SK-N-SH (cell line): Measurements from ENCODE around the gene ZNF592. TPM values are rescaled to one million over a fixed set of nuclear protein-coding genes. Genes with fewer than 3 reads are reported as not detected.

ENCODE experiments used
- CTCF ChIA-PET: fragments of 300-600, 350-600 bp; formaldehyde crosslinking; extraction: SDS; loops from one replicate; lab custom pipeline; 2021; lab: Yijun Ruan, JAX
- POLR2A ChIA-PET: fragments of 350-600 bp; sonication (Branson Sonifier 250); formaldehyde crosslinking; extraction: SDS; loops from one replicate; lab custom pipeline; 2020; ENCODE audit warnings: antibody characterized with exemption, inconsistent platforms; lab: Yijun Ruan, JAX
- DNase-seq: peaks from one replicate; pipeline ENCODE4 v3.0.0; 2012
- H2AFZ ChIP-seq: fragments of 200-600 bp; sonication (generic); 2 replicates; pipeline ENCODE4 v1.8.1; 2016; ENCODE audit warnings: antibody characterized with exemption, mild to moderate bottlenecking, low read depth
- H3F3A ChIP-seq: fragments of 200-600 bp; sonication (generic); replicated peaks from 2 replicates; pipeline ENCODE3; 2016; ENCODE audit warnings: antibody characterized with exemption, mild to moderate bottlenecking; ENCODE audit not compliant: insufficient read depth
- H3K27ac ChIP-seq, 2 experiments: fragments of 200-500 bp in 1 of 2; fragments of 200-600 bp in 1 of 2; sonication (Bioruptor generic) in 1 of 2; sonication (generic), shearing (Covaris generic) in 1 of 2; 2 replicates each; pipeline versions ENCODE4 v1.5.1 to v1.6.1; 2014 to 2016; ENCODE audit warnings: low read depth in 2 of 2, inconsistent platforms in 1 of 2, low read length in 1 of 2, mild to moderate bottlenecking in 1 of 2, mixed read lengths in 1 of 2
- H3K27me3 ChIP-seq: fragments of 200-600 bp; sonication (generic), shearing (Covaris generic); 2 replicates; pipeline ENCODE4 v1.6.1; 2016; ENCODE audit warnings: mixed run types; ENCODE audit not compliant: insufficient read depth
- H3K36me3 ChIP-seq, 2 experiments: fragments of 200-500 bp in 1 of 2; fragments of 200-600 bp in 1 of 2; sonication (Bioruptor generic) in 1 of 2; sonication (generic) in 1 of 2; replicated peaks in 1 of 2; 2 replicates each; pipeline versions ENCODE3 to v1.5.1; 2014 to 2016; ENCODE audit warnings: low read length in 1 of 2, mild to moderate bottlenecking in 1 of 2; ENCODE audit not compliant: insufficient read depth in 2 of 2, control insufficient read depth in 1 of 2
- H3K4me1 ChIP-seq, 2 experiments: fragments of 200-500 bp in 1 of 2; fragments of 200-600 bp in 1 of 2; sonication (Bioruptor generic) in 1 of 2; sonication (generic), shearing (Covaris generic) in 1 of 2; 2 replicates each; pipeline versions ENCODE4 v1.5.1 to v1.6.1; 2014 to 2016; ENCODE audit warnings: low read depth in 1 of 2, low read length in 1 of 2, mixed run types in 1 of 2; ENCODE audit not compliant: insufficient read depth in 2 of 2, control insufficient read depth in 1 of 2
- H3K4me2 ChIP-seq: fragments of 200-600 bp; sonication (generic), shearing (Covaris generic); 2 replicates; pipeline ENCODE4 v1.6.1; 2017; ENCODE audit warnings: mixed run types
- H3K4me3 ChIP-seq, 2 experiments: fragments of 200-500 bp in 1 of 2; fragments of 200-600 bp in 1 of 2; sonication (Bioruptor generic) in 1 of 2; sonication (generic), shearing (Covaris generic) in 1 of 2; 2 replicates each; pipeline versions ENCODE4 v1.5.1 to v1.8.1; 2014 to 2016; ENCODE audit warnings: low read depth in 2 of 2, inconsistent platforms in 1 of 2, low read length in 1 of 2, mild to moderate bottlenecking in 1 of 2, mixed read lengths in 1 of 2, moderate library complexity in 1 of 2
- H3K79me2 ChIP-seq: fragments of 200-600 bp; sonication (generic); 2 replicates; pipeline ENCODE4 v1.8.1; 2017; ENCODE audit warnings: mild to moderate bottlenecking; ENCODE audit not compliant: insufficient read depth
- H3K9ac ChIP-seq: fragments of 200-600 bp; sonication (generic); 2 replicates; pipeline ENCODE4 v1.6.1; 2017; ENCODE audit warnings: mixed run types
- H3K9me2 ChIP-seq: fragments of 200-600 bp; sonication (generic); 2 replicates; pipeline ENCODE4 v1.6.1; 2017; ENCODE audit warnings: mixed run types
- H3K9me3 ChIP-seq: fragments of 200-600 bp; sonication (generic); 2 replicates; pipeline ENCODE4 v1.6.1; 2017; ENCODE audit warnings: mixed run types, mild to moderate bottlenecking, moderate library complexity
- H4K20me1 ChIP-seq: fragments of 200-600 bp; sonication (generic); 2 replicates; pipeline ENCODE4 v1.6.1; 2017; ENCODE audit warnings: mild to moderate bottlenecking, mixed run types; ENCODE audit not compliant: insufficient read depth
- CTCF ChIP-seq: fragments of 200-600 bp; sonication (generic); IDR thresholded peaks from 2 replicates; pipeline ENCODE4 v1.6.1; 2017; ENCODE audit warnings: antibody characterized with exemption, mild to moderate bottlenecking, moderate library complexity
- EP300 ChIP-seq, 2 experiments: IDR thresholded peaks; 2 replicates each; pipeline versions ENCODE4 v1.4.0 to v1.6.1; 2012; ENCODE audit warnings: borderline replicate concordance in 1 of 2, low read depth in 1 of 2, low read length in 1 of 2
- FOXM1 ChIP-seq: IDR thresholded peaks from 2 replicates; pipeline ENCODE4 v1.4.0; 2012; ENCODE audit warnings: low read depth, mild to moderate bottlenecking
- GABPA ChIP-seq: IDR thresholded peaks from 2 replicates; pipeline ENCODE4 v1.4.0; 2012; ENCODE audit warnings: low read depth, mild to moderate bottlenecking
- GATA2 ChIP-seq: sonication (generic); formaldehyde crosslinking; IDR thresholded peaks from 2 replicates; pipeline ENCODE4 v1.5.0; 2020; ENCODE audit warnings: mild to moderate bottlenecking, missing genetic modification reagents
- MAX ChIP-seq: IDR thresholded peaks from 2 replicates; pipeline ENCODE4 v1.4.0; 2012; ENCODE audit warnings: low read depth
- MEF2A ChIP-seq: IDR thresholded peaks from 2 replicates; pipeline ENCODE4 v1.4.0; 2012; ENCODE audit warnings: low read depth, borderline replicate concordance
- MXI1 ChIP-seq: IDR thresholded peaks from 2 replicates; pipeline ENCODE4 v1.6.1; 2012; ENCODE audit warnings: mild to moderate bottlenecking, low read depth, low read length, improper control_type of control experiment
- NFIC ChIP-seq: IDR thresholded peaks from 2 replicates; pipeline ENCODE4 v1.4.0; 2012; ENCODE audit warnings: borderline replicate concordance
- NRF1 ChIP-seq: IDR thresholded peaks from 2 replicates; pipeline ENCODE4 v1.6.1; 2012; ENCODE audit warnings: low read depth, mild to moderate bottlenecking, low read length
- PBX3 ChIP-seq: IDR thresholded peaks from 2 replicates; pipeline ENCODE4; 2012
- RCOR1 ChIP-seq: fragments of 150-350 bp; IDR thresholded peaks from 2 replicates; pipeline ENCODE4 v1.6.1; 2017; ENCODE audit warnings: antibody characterized with exemption, low read length
- RFX5 ChIP-seq: IDR thresholded peaks from 2 replicates; pipeline ENCODE4 v1.6.1; 2012; ENCODE audit warnings: mild to moderate bottlenecking, improper control_type of control experiment, low read length
- SMC3 ChIP-seq: IDR thresholded peaks from 2 replicates; pipeline ENCODE4 v1.6.1; 2012; ENCODE audit warnings: low read depth, low read length, improper control_type of control experiment
- TAF1 ChIP-seq: IDR thresholded peaks from 2 replicates; pipeline ENCODE4 v1.6.1; 2012; ENCODE audit warnings: low read depth, mild to moderate bottlenecking, low read length, moderate library complexity, borderline replicate concordance
- YY1 ChIP-seq: IDR thresholded peaks from 2 replicates; pipeline ENCODE4 v1.4.0; 2012; ENCODE audit warnings: low read depth, mild to moderate bottlenecking
- WGBS: methylation state at CpG from one replicate; pipeline ENCODE4 v1.1.6; 2017; ENCODE audit warnings: low lambda C conversion rate; 5-methylcytosine and 5-hydroxymethylcytosine counted together
- polyA plus RNA-seq, 3 experiments: library from polyadenylated mRNA; depleted of rRNA; stranded (reverse); fragments of >200 nt; gene quantifications; 2 replicates each; pipeline ENCODE4 v1.2.3, GENCODE V29; 2012

The ZNF592 gene
- polyA plus RNA-seq, 1 of the 3 experiments (the other 2 are of a cell fraction): 8.0 TPM

- no peak overlapping the region for H3K27ac ChIP-seq
- TF ChIP-seq CTCF (no peak), GABPA (no peak), GATA2 (CRISPR knock-in tag) (no peak), YY1 (no peak), SMC3 (no peak), RCOR1 (no peak), TAF1 (no peak), MEF2A (no peak), MXI1 (no peak), RFX5 (no peak)
- TF ChIP-seq, all 33 proteins: peak for 0
- H3K27me3 ChIP-seq: no peaks in the 10 kb centered on the region
- H3K4me2 ChIP-seq: no peak overlapping the region
- no peaks in the 10 kb centered on the region for H3K79me2 ChIP-seq
- H3K9me3 ChIP-seq: no peaks in the 10 kb centered on the region
- ChIA-PET POLR2A (no interaction called here), CTCF (no interaction called here)
- H3F3A ChIP-seq: no peaks in the 10 kb centered on the region
- H3K9ac ChIP-seq: no peak overlapping the region
- no peaks in the 10 kb centered on the region for H3K9me2 ChIP-seq
- no peaks in the 10 kb centered on the region for H4K20me1 ChIP-seq
- H3K4me1 ChIP-seq: no peaks in the 10 kb centered on the region
- H3K36me3 ChIP-seq: no peaks in the 10 kb centered on the region
- H2AFZ ChIP-seq: no peak overlapping the region
- DNase-seq: no peak
- no peak overlapping the region for H3K4me3 ChIP-seq
- WGBS: 95% methylated on average over 5 of the region's 5 CpGs
Measured at GRCh38 chr15:84736375-84736774, 12.0 kb upstream of the ZNF592 start.

- H3K9ac ChIP-seq: no peak overlapping the region
- CTCF ChIA-PET: interaction anchor here (0.7 kb wide), 1 partner anchor 178 kb away, joined by 3 read pairs; no protein-coding TSS in a partner anchor
- no peaks in the 10 kb centered on the region for H3K4me1 ChIP-seq
- POLR2A ChIA-PET: no interaction called here
- no peaks in the 10 kb centered on the region for H3K9me2 ChIP-seq
- no peak overlapping the region for H2AFZ ChIP-seq
- no peak for DNase-seq
- H3K4me3 ChIP-seq: no peak overlapping the region
- no peak overlapping the region for H3K27ac ChIP-seq
- H3K36me3 ChIP-seq: no peaks in the 10 kb centered on the region
- H3K27me3 ChIP-seq: no peaks in the 10 kb centered on the region
- no peaks in the 10 kb centered on the region for H3K79me2 ChIP-seq
- no peak overlapping the region for H3K4me2 ChIP-seq
- no peaks in the 10 kb centered on the region for H3F3A ChIP-seq
- TF ChIP-seq PBX3 (no peak), FOXM1 (no peak), NRF1 (no peak), RFX5 (no peak), NFIC (no peak), EP300 (IDR thresholded peaks at IDR 0.05; ENCODE audit: borderline replicate concordance in 1 of 2, low read depth in 1 of 2, low read length in 1 of 2) (no peak), MEF2A (no peak), TAF1 (no peak), MAX (no peak)
- TF ChIP-seq, all 33 proteins: peak for 0
- H4K20me1 ChIP-seq: no peaks in the 10 kb centered on the region
- no peaks in the 10 kb centered on the region for H3K9me3 ChIP-seq
- WGBS: 76% methylated on average over 2 of the region's 2 CpGs
Measured at GRCh38 chr15:84737005-84737404, 11.4 kb upstream of the ZNF592 start.
